Measurements from ENCODE around the gene SUMO3. TPM values are rescaled to one million over a fixed set of nuclear protein-coding genes. Genes with fewer than 3 reads are reported as not detected.

Gene SUMO3
- total RNA-seq, 1 experiment from 2014 or later, result 81.5 TPM

DNA sequence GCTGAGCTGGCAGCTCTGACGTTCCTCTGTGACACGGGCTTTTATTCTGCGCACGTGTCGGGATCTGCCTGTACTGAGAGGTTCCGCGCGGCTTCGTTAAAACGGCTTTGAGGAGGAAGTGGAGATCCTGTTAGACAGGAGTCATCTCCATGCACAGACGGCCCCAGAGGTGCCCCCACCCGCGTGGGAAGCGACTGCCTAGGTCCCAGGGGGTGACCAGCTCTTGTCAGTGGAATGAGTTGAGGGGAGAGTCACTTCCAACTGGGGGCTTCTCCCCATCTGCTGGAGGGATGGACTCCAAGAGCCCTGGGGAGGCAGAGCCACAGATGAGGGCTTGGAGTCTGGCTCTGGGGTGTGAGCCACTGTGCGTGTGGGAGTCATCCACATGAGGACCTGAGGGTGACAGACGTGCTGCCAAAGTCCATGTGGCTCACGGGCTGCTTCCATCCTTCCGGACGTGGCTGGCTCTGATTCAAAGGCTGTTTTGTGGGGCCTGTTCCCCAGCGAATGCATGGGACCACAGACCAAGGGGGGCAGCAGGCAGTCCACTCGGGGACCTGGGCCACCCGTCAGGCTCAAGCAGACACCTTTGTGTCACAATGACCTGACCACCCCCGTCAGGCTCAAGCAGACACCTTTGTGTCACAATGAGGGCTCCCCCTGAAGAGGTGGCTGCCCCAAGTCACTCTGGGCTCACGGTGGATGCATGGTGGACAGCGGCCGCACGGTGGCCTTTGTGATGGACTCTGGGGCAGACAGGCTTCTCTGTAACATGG lies 28.8 kb upstream of the SUMO3 start:
- Histone ChIP-seq H3K79me2 (ENCODE audit: low read depth) (no peaks in the 10 kb centered on the region), H3K9me2 (ENCODE audit: insufficient read depth) (no peaks in the 10 kb centered on the region), H3K4me2 (peak overlapping the region; percentile 75), H4K20me1 (ENCODE audit: insufficient read depth) (peaks cover 4% of the 10 kb centered on the region; the same call in 1 of the 2 replicates), H3K36me3 (ENCODE audit: low read depth) (no peaks in the 10 kb centered on the region), H3K27ac (no peak overlapping the region), H3K4me1 (replicated peaks; ENCODE audit: insufficient read depth) (no peaks in the 10 kb centered on the region), H2AFZ (no peak overlapping the region), H3F3A (ENCODE audit: insufficient read depth, low read depth) (peaks cover 18% of the 10 kb centered on the region; the same call in 1 of the 2 replicates), H3K4me3 (peak overlapping the region; percentile 31; the same call in 1 of the 2 replicates), H3K27me3 (ENCODE audit: insufficient read depth, low read depth) (no peaks in the 10 kb centered on the region), H3K9me3 (ENCODE audit: insufficient read depth, low read depth) (no peaks in the 10 kb centered on the region)
- ChIA-PET CTCF (interaction anchor here (0.7 kb wide), 1 partner anchor 26 kb away, joined by 3 read pairs; no protein-coding TSS in a partner anchor), POLR2A (ENCODE audit: unreplicated experiment) (no interaction called here)
- TF ChIP-seq EZH2 (IDR thresholded peaks at IDR 0.05; ENCODE audit: low read depth), result no peak
- TF ChIP-seq, protein P1, sequence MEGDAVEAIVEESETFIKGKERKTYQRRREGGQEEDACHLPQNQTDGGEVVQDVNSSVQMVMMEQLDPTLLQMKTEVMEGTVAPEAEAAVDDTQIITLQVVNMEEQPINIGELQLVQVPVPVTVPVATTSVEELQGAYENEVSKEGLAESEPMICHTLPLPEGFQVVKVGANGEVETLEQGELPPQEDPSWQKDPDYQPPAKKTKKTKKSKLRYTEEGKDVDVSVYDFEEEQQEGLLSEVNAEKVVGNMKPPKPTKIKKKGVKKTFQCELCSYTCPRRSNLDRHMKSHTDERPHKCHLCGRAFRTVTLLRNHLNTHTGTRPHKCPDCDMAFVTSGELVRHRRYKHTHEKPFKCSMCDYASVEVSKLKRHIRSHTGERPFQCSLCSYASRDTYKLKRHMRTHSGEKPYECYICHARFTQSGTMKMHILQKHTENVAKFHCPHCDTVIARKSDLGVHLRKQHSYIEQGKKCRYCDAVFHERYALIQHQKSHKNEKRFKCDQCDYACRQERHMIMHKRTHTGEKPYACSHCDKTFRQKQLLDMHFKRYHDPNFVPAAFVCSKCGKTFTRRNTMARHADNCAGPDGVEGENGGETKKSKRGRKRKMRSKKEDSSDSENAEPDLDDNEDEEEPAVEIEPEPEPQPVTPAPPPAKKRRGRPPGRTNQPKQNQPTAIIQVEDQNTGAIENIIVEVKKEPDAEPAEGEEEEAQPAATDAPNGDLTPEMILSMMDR (conservative IDR thresholded peaks at IDR 0.05), result no peak
- intact Hi-C loops (cut with micrococcal nuclease; ENCODE audit: unreplicated experiment), result no loop called here
- BruUV-seq (replicated peaks), result no TSS peak
- DNase-seq, result no peak

DNA sequence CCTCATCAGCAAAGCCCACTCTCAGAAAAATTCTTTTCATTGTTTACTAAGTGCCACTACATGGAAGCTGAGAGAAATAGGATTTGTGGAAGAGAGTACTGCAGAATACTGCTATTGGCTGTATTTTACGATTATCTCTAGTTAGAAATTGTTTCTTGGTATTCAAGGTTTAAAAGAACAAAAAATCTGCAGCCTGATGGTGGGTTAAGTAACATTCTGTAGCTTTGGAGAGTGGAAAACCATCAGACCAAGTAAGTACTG lies 28.3 kb upstream of the SUMO3 start:
- POLR2A ChIA-PET (ENCODE audit: unreplicated experiment), result no interaction called here
- intact Hi-C loops (cut with micrococcal nuclease; ENCODE audit: unreplicated experiment), result no loop called here
- H3K27ac ChIP-seq, result no peak overlapping the region

DNA sequence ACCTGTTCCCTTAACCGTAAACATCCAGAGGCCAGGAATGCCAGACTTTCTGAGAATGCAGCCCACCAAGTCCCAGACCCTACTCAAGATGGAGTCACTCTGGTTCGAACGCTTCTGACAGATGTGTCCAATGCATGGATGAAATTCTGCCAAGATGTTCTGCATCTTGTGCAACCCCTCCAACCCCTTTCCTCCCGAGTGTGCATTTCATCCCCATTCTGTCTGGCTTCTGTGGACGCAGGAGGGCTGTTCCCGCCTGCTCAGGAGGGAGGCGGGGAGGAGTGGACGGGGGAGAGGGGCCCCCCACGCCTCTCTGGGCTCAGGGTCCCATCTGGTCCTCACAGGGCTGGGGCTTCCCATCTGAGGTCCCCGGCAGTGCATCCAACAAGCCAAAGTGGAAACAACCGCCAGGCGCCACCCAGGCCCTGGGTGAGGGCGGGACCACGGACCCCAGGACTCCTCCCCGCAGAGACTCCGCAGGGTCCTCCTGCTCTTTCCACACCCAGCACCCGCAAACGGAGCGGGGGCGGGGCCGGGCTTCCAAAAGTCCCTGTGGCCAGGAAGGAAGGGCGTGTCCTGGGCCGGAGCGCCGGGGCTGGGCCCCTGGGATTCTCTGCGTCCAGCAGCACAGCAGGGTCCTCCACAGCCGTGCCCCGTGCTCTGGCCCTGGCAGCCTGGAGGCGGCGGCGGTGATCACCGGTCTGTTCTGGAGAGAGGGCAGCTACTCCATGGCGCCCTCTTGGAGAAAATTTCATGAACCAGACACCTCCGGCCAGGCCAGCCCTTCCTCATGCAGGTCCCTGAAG lies 27.8 kb upstream of the SUMO3 start:
- peak; percentile 46 to 71 for DNase-seq
- POLR2A ChIA-PET (ENCODE audit: unreplicated experiment), result no interaction called here

More for the DNA sequence above, 28.3 kb upstream of the SUMO3 start:
- Histone ChIP-seq H3K4me1 (replicated peaks; ENCODE audit: insufficient read depth) (no peaks in the 10 kb centered on the region), H3K79me2 (ENCODE audit: low read depth) (no peaks in the 10 kb centered on the region), H3K27me3 (ENCODE audit: insufficient read depth, low read depth) (no peaks in the 10 kb centered on the region), H3K9me3 (ENCODE audit: insufficient read depth, low read depth) (no peaks in the 10 kb centered on the region), H3K4me3 (peak overlapping the region; percentile 31; the same call in 1 of the 2 replicates), H3K36me3 (ENCODE audit: low read depth) (no peaks in the 10 kb centered on the region), H3K4me2 (peak overlapping the region; percentile 75), H4K20me1 (ENCODE audit: insufficient read depth) (no peaks in the 10 kb centered on the region), H3K9me2 (ENCODE audit: insufficient read depth) (no peaks in the 10 kb centered on the region), H2AFZ (no peak overlapping the region), H3F3A (ENCODE audit: insufficient read depth, low read depth) (peaks cover 18% of the 10 kb centered on the region; the same call in 1 of the 2 replicates)
- no TSS peak for BruUV-seq (replicated peaks)
- TF ChIP-seq, protein P1 (conservative IDR thresholded peaks at IDR 0.05), result no peak
- no peak for TF ChIP-seq EZH2 (IDR thresholded peaks at IDR 0.05; ENCODE audit: low read depth)
- CTCF ChIA-PET, result interaction anchor here (0.7 kb wide), 1 partner anchor 27 kb away, joined by 3 read pairs; no protein-coding TSS in a partner anchor
- DNase-seq, result no peak

More for the DNA sequence above, 27.8 kb upstream of the SUMO3 start:
- H3K27ac ChIP-seq, result no peak overlapping the region
- no peak overlapping the region for H2AFZ ChIP-seq
- peak overlapping the region; percentile 31; the same call in 1 of the 2 replicates for H3K4me3 ChIP-seq
- no peaks in the 10 kb centered on the region for H3K4me1 ChIP-seq (replicated peaks; ENCODE audit: insufficient read depth)
- H3K36me3 ChIP-seq (ENCODE audit: low read depth), result no peaks in the 10 kb centered on the region
- H3K9me2 ChIP-seq (ENCODE audit: insufficient read depth), result no peaks in the 10 kb centered on the region
- no peaks in the 10 kb centered on the region for H3K79me2 ChIP-seq (ENCODE audit: low read depth)
- TF ChIP-seq EZH2 (IDR thresholded peaks at IDR 0.05; ENCODE audit: low read depth), result no peak
- TF ChIP-seq, protein P1 (conservative IDR thresholded peaks at IDR 0.05), result peak; percentile 48; the same call in 1 of the 2 replicates
- TSS peak; percentile 24 for BruUV-seq (replicated peaks)
- no peaks in the 10 kb centered on the region for H4K20me1 ChIP-seq (ENCODE audit: insufficient read depth)
- H3K9me3 ChIP-seq (ENCODE audit: insufficient read depth, low read depth), result no peaks in the 10 kb centered on the region
- peaks cover 18% of the 10 kb centered on the region; the same call in 1 of the 2 replicates for H3F3A ChIP-seq (ENCODE audit: insufficient read depth, low read depth)
- no peaks in the 10 kb centered on the region for H3K27me3 ChIP-seq (ENCODE audit: insufficient read depth, low read depth)
- CTCF ChIA-PET, result interaction anchor here (0.7 kb wide), 1 partner anchor 27 kb away, joined by 3 read pairs; no protein-coding TSS in a partner anchor
- peak overlapping the region; percentile 75 for H3K4me2 ChIP-seq
- intact Hi-C loops (cut with micrococcal nuclease; ENCODE audit: unreplicated experiment), result no loop called here

Data from PC-9 (cell line).